CD4-positive, CD25-positive, alpha-beta regulatory T cell (primary cell): Measurements from ENCODE around the gene ZFP28. TPM values are rescaled to one million over a fixed set of nuclear protein-coding genes. Genes with fewer than 3 reads are reported as not detected.

ENCODE experiments used
- ATAC-seq, 2 donors: fragments of 150-1000 bp; cut with Tn5 transposase; one replicate each; pipeline ENCODE4 v1.10.0; 2021; ENCODE audit warnings: low read depth in 2 of 2, moderate number of reproducible peaks in 2 of 2, moderate library complexity in 1 of 2
- DNase-seq, 3 donors: peaks; one replicate each; pipeline versions ENCODE4 v3.0.0 to v3.0.0-alpha.2; 2012 to 2022; ENCODE audit warnings: mixed read lengths in 1 of 3
- H3K27ac ChIP-seq: one replicate; pipeline ENCODE4 v1.7.0; 2013; ENCODE audit warnings: mild to moderate bottlenecking, low read length; ENCODE audit not compliant: insufficient read depth, poor library complexity, severe bottlenecking
- H3K27me3 ChIP-seq: one replicate; pipeline ENCODE4 v1.7.0; 2013; ENCODE audit warnings: low read length; ENCODE audit not compliant: control insufficient read depth, insufficient read depth
- H3K36me3 ChIP-seq: one replicate; pipeline ENCODE4 v1.7.0; 2013; ENCODE audit warnings: mild to moderate bottlenecking, low read length, moderate library complexity; ENCODE audit not compliant: control insufficient read depth, insufficient read depth
- H3K4me1 ChIP-seq: 2 replicates; pipeline ENCODE4 v1.7.0; 2013; ENCODE audit warnings: mild to moderate bottlenecking, low read length; ENCODE audit not compliant: insufficient read depth, control insufficient read depth, poor library complexity, severe bottlenecking
- H3K4me3 ChIP-seq: one replicate; pipeline ENCODE4 v1.7.0; 2013; ENCODE audit warnings: low read depth, mild to moderate bottlenecking, low read length, moderate library complexity
- H3K9me3 ChIP-seq, 2 experiments: 1 replicate in 1 of 2; 2 replicates in 1 of 2; pipeline ENCODE4 v1.7.0; 2013; ENCODE audit warnings: low read length in 2 of 2, mild to moderate bottlenecking in 1 of 2, moderate library complexity in 1 of 2; ENCODE audit not compliant: control insufficient read depth in 2 of 2
- H3K27ac Mint-ChIP-seq, 3 donors: one replicate each; pipeline ENCODE4 v1.8.0; 2020 to 2022; ENCODE audit warnings: mild to moderate bottlenecking in 3 of 3, mixed read lengths in 3 of 3, moderate library complexity in 2 of 3
- H3K27me3 Mint-ChIP-seq: one replicate; pipeline ENCODE4 v1.8.0; 2022; ENCODE audit warnings: mild to moderate bottlenecking, mixed read lengths
- H3K36me3 Mint-ChIP-seq: one replicate; pipeline ENCODE4 v1.8.0; 2020; ENCODE audit warnings: mixed read lengths
- H3K4me1 Mint-ChIP-seq, 4 donors: one replicate each; pipeline ENCODE4 v1.8.0; 2020 to 2022; ENCODE audit warnings: mixed read lengths in 4 of 4, mild to moderate bottlenecking in 1 of 4
- H3K4me3 Mint-ChIP-seq, 4 donors: one replicate each; pipeline ENCODE4 v1.8.0; 2020 to 2022; ENCODE audit warnings: mild to moderate bottlenecking in 4 of 4, mixed read lengths in 4 of 4, moderate library complexity in 3 of 4
- H3K9me3 Mint-ChIP-seq, 7 donors: one replicate each; pipeline ENCODE4 v1.8.0; 2020 to 2022; ENCODE audit warnings: mixed read lengths in 7 of 7, mild to moderate bottlenecking in 3 of 7, moderate library complexity in 2 of 7
- polyA plus RNA-seq, 4 donors: library from polyadenylated mRNA; unstranded; fragments of 300-500 nt; fragmentation: Illumina TruSeq; gene quantifications; one replicate each; pipeline ENCODE4 v1.2.3, GENCODE V29; 2021
- total RNA-seq: library from RNA; stranded (reverse); gene quantifications from one replicate; pipeline ENCODE4 v1.2.3, GENCODE V29; 2022

ZFP28 gene
- total and polyA plus RNA-seq, 5 donors from 2014 or later = 1.1 to 3.3 (median 2.4) TPM

- peak; percentile 80 to 90 (median 83) for DNase-seq
- peaks cover 6% of the 10 kb centered on the region for H3K27me3 Mint-ChIP-seq
- Histone ChIP-seq H3K36me3 (peaks cover 7% of the 10 kb centered on the region), H3K4me1 (peaks cover 15% of the 10 kb centered on the region), H3K27ac (peak overlapping the region; percentile 87), H3K9me3 (peaks cover 51 to 80% of the 10 kb centered on the region in 2 experiments), H3K27me3 (no peaks in the 10 kb centered on the region), H3K4me3 (peak overlapping the region; percentile 68)
- peaks cover 31% of the 10 kb centered on the region for H3K36me3 Mint-ChIP-seq
- ATAC-seq = peak; percentile 89 to 90
- peaks cover 0 to 29% (median 8%) of the 10 kb centered on the region in 4 donors for H3K4me1 Mint-ChIP-seq
- H3K27ac Mint-ChIP-seq = peak overlapping the region; percentile 87 to 98 (median 94)
- peaks cover 0 to 66% (median 22%) of the 10 kb centered on the region in 7 donors for H3K9me3 Mint-ChIP-seq
- peak overlapping the region; percentile 88 to 98 (median 92) for H3K4me3 Mint-ChIP-seq
Measured at GRCh38 chr19:56538254-56538760, 441 bp upstream of the ZFP28 start.

- Mint-ChIP-seq H3K9me3 (peaks cover 0 to 74% (median 28%) of the 10 kb centered on the region in 7 donors), H3K36me3 (peaks cover 49% of the 10 kb centered on the region), H3K4me1 (peaks cover 0 to 19% (median 3%) of the 10 kb centered on the region in 4 donors), H3K4me3 (no peak overlapping the region), H3K27me3 (peaks cover 6% of the 10 kb centered on the region), H3K27ac (no peak overlapping the region)
- peaks cover 70 to 90% of the 10 kb centered on the region in 2 experiments for H3K9me3 ChIP-seq
- no peaks in the 10 kb centered on the region for H3K27me3 ChIP-seq
- peaks cover 7% of the 10 kb centered on the region for H3K4me1 ChIP-seq
- H3K36me3 ChIP-seq = peaks cover 29% of the 10 kb centered on the region
- DNase-seq = no peak
- no peak overlapping the region for H3K27ac ChIP-seq
- no peak overlapping the region for H3K4me3 ChIP-seq
- no peak for ATAC-seq
Measured at GRCh38 chr19:56543776-56544175, 5.0 kb downstream of the ZFP28 start.

- peaks cover 84 to 91% of the 10 kb centered on the region in 2 experiments for H3K9me3 ChIP-seq
- no peak overlapping the region for H3K27ac Mint-ChIP-seq
- H3K4me1 ChIP-seq = no peaks in the 10 kb centered on the region
- H3K36me3 Mint-ChIP-seq = peaks cover 53% of the 10 kb centered on the region
- DNase-seq (no peak), ATAC-seq (no peak)
- peaks cover 2 to 72% (median 40%) of the 10 kb centered on the region in 7 donors for H3K9me3 Mint-ChIP-seq
- no peak overlapping the region for H3K4me3 Mint-ChIP-seq
- H3K36me3 ChIP-seq = peaks cover 53% of the 10 kb centered on the region
- no peaks in the 10 kb centered on the region for H3K27me3 Mint-ChIP-seq
- no peaks in the 10 kb centered on the region for H3K4me1 Mint-ChIP-seq
- no peak overlapping the region for H3K4me3 ChIP-seq
- H3K27me3 ChIP-seq = no peaks in the 10 kb centered on the region
- no peak overlapping the region for H3K27ac ChIP-seq
Measured at GRCh38 chr19:56547535-56547934, 8.8 kb downstream of the ZFP28 start.

DNA sequence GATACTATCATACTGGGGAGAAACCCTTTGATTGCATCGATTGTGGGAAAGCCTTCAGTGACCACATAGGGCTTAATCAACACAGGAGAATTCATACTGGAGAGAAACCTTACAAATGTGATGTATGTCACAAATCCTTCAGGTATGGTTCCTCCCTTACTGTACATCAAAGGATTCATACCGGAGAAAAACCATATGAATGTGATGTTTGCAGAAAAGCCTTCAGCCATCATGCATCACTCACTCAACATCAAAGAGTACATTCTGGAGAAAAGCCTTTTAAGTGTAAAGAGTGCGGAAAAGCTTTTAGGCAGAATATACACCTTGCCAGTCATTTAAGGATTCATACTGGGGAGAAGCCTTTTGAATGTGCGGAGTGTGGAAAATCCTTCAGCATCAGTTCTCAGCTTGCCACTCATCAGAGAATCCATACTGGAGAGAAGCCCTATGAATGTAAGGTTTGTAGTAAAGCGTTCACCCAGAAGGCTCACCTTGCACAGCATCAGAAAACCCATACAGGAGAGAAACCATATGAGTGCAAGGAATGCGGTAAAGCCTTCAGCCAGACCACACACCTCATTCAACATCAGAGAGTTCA lies 15.6 kb downstream of the ZFP28 start:
- Histone ChIP-seq H3K9me3 (peaks cover 88 to 95% of the 10 kb centered on the region in 2 experiments), H3K27ac (no peak overlapping the region), H3K36me3 (peaks cover 25% of the 10 kb centered on the region), H3K27me3 (no peaks in the 10 kb centered on the region), H3K4me3 (no peak overlapping the region), H3K4me1 (no peaks in the 10 kb centered on the region)
- H3K27me3 Mint-ChIP-seq = no peaks in the 10 kb centered on the region
- H3K27ac Mint-ChIP-seq = no peak overlapping the region
- H3K9me3 Mint-ChIP-seq = peaks cover 8 to 74% (median 37%) of the 10 kb centered on the region in 7 donors
- H3K4me3 Mint-ChIP-seq = no peak overlapping the region
- no peak for DNase-seq
- no peaks in the 10 kb centered on the region for H3K4me1 Mint-ChIP-seq
- ATAC-seq = no peak
- peaks cover 43% of the 10 kb centered on the region for H3K36me3 Mint-ChIP-seq

DNA sequence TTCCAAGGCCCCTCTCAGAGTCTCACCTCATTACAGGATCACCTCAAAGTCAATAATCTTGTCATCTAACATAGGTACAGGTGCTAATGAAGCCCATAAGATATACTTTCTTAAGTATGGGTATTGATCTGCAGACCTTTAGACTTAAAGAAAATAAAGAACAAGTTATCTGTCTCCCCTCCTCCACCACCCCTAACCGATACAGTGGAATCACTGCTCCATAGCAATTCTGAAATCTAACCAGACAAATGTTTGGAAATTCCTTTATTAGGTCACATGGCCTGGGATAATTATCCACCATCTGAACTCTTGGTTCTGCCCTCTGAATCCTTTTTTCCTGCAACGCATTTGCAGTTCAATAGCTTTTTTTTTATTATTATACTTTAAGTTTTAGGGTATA lies 24.0 kb downstream of the ZFP28 start:
- H3K27me3 ChIP-seq = no peaks in the 10 kb centered on the region
- H3K9me3 Mint-ChIP-seq = peaks cover 4 to 86% (median 29%) of the 10 kb centered on the region in 7 donors
- no peak overlapping the region for H3K27ac ChIP-seq
- H3K27ac Mint-ChIP-seq = no peak overlapping the region
- peaks cover 17% of the 10 kb centered on the region for H3K36me3 Mint-ChIP-seq
- no peak for DNase-seq
- H3K27me3 Mint-ChIP-seq = no peaks in the 10 kb centered on the region
- H3K4me3 ChIP-seq = no peak overlapping the region
- no peak overlapping the region for H3K4me3 Mint-ChIP-seq
- H3K4me1 ChIP-seq = peaks cover 14% of the 10 kb centered on the region
- ATAC-seq = no peak
- H3K4me1 Mint-ChIP-seq = peaks cover 0 to 16% (median 5%) of the 10 kb centered on the region in 4 donors
- peaks cover 65 to 88% of the 10 kb centered on the region in 2 experiments for H3K9me3 ChIP-seq
- no peaks in the 10 kb centered on the region for H3K36me3 ChIP-seq

DNA sequence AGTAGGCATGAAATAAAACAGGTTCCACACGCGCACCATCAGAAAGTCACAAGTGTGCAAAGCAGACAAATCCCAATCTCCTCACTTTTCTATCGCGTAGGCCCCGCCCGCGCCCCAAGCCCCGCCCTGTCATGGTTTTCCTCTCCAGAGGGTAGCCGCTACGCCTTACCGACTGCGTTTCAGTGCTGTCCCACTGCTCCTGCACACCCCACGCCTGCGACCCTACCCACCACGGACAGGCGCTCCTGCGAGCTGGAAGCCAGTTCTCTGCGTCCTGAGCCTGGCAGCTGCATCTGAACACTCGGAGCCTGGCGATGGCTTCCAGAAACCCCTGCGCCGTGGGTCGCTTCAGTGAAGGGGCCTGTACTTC lies 28.1 kb downstream of the ZFP28 start:
- H3K27ac Mint-ChIP-seq = peak overlapping the region; percentile 78 to 90 (median 89)
- no peaks in the 10 kb centered on the region for H3K27me3 ChIP-seq
- H3K36me3 ChIP-seq = peaks cover 28% of the 10 kb centered on the region
- H3K4me1 ChIP-seq = peaks cover 20% of the 10 kb centered on the region
- peaks cover 34% of the 10 kb centered on the region for H3K36me3 Mint-ChIP-seq
- peak in 1 of 3 donors; percentile 2 for DNase-seq
- H3K27ac ChIP-seq = peak overlapping the region; percentile 58
- H3K4me3 Mint-ChIP-seq = peak overlapping the region; percentile 94 to 98 (median 98)
- peak in 1 of 2 donors; percentile 31 for ATAC-seq
- H3K9me3 Mint-ChIP-seq = peaks cover 3 to 67% (median 36%) of the 10 kb centered on the region in 7 donors
- peaks cover 0 to 21% (median 6%) of the 10 kb centered on the region in 4 donors for H3K4me1 Mint-ChIP-seq
- peaks cover 68 to 90% of the 10 kb centered on the region in 2 experiments for H3K9me3 ChIP-seq
- H3K27me3 Mint-ChIP-seq = no peaks in the 10 kb centered on the region
- peak overlapping the region; percentile 73 for H3K4me3 ChIP-seq

DNA sequence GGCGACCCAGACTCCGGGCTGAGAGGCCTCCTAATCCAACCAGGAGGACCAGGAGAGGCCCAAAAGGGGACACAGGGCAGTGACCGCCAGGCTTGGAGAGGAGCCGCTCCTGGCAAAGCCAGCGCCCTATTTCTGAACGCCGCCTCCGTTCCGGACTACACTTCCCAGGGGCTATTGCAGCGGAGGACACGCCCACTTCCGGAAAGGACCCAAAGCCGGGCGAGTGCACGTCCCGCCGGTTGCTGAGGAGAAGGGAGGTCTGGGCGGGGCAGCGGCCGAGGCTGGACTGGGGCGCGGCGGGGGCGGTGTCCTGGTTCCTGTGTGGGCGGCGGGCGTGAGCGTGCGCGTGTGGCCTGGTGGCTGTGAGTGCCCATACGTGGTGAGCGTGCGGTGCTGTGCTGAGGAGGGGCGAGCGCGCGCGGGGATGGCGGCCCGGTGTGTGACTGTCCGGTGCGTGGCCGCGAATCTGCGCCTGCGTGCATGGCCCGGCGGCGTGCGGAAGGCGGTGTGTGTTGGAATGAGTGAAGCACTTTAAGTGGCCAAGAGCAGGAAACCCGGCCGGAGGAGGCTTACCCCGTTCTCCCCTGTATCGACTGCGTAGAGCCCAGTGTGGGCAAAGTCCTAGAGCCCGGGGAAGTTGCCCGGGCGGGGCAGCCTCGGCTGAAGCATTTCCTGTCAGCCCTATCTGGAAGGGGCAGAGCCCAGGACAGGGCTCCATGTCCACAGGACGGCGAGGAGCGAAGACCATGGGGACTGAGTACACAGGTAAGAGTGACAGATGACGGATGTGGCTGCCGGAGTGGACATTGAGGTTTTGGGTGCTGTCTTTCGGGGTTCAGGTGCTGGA lies 28.7 kb downstream of the ZFP28 start, which contains the start of gene ZNF470:
TSS of gene ZNF470 (plus strand) at position 195 of the 847 bp plus-strand sequence. CDS start 2,844 bp downstream, outside the sequence.
- Histone ChIP-seq H3K4me1 (peaks cover 20% of the 10 kb centered on the region), H3K27ac (peak within 1 kb of the TSS; percentile 58), H3K36me3 (peaks cover 29% of the 10 kb centered on the region), H3K4me3 (peak within 1 kb of the TSS; percentile 73), H3K27me3 (no peaks in the 10 kb centered on the region), H3K9me3 (peaks cover 65 to 87% of the 10 kb centered on the region in 2 experiments)
- DNase-seq = peak; percentile 81 to 91 (median 83)
- peak within 1 kb of the TSS; percentile 89 to 90 (median 90) for H3K27ac Mint-ChIP-seq
- peak within 1 kb of the TSS; percentile 94 to 98 (median 98) for H3K4me3 Mint-ChIP-seq
- H3K27me3 Mint-ChIP-seq = no peaks in the 10 kb centered on the region
- peaks cover 0 to 21% (median 6%) of the 10 kb centered on the region in 4 donors for H3K4me1 Mint-ChIP-seq
- peak; percentile 94 for ATAC-seq
- peaks cover 3 to 63% (median 34%) of the 10 kb centered on the region in 7 donors for H3K9me3 Mint-ChIP-seq
- peaks cover 36% of the 10 kb centered on the region for H3K36me3 Mint-ChIP-seq
